HG03354 (cell line): ENCODE measurements around the gene NEUROD2.

ENCODE experiments used
- ATAC-seq: cut with Tn5 transposase; IDR thresholded peaks from one replicate; pipeline ENCODE4 v1.9.1; 2021; ENCODE audit warnings: mild to moderate bottlenecking; ENCODE audit not compliant: unreplicated experiment, poor library complexity, severe bottlenecking

Gene NEUROD2

DNA sequence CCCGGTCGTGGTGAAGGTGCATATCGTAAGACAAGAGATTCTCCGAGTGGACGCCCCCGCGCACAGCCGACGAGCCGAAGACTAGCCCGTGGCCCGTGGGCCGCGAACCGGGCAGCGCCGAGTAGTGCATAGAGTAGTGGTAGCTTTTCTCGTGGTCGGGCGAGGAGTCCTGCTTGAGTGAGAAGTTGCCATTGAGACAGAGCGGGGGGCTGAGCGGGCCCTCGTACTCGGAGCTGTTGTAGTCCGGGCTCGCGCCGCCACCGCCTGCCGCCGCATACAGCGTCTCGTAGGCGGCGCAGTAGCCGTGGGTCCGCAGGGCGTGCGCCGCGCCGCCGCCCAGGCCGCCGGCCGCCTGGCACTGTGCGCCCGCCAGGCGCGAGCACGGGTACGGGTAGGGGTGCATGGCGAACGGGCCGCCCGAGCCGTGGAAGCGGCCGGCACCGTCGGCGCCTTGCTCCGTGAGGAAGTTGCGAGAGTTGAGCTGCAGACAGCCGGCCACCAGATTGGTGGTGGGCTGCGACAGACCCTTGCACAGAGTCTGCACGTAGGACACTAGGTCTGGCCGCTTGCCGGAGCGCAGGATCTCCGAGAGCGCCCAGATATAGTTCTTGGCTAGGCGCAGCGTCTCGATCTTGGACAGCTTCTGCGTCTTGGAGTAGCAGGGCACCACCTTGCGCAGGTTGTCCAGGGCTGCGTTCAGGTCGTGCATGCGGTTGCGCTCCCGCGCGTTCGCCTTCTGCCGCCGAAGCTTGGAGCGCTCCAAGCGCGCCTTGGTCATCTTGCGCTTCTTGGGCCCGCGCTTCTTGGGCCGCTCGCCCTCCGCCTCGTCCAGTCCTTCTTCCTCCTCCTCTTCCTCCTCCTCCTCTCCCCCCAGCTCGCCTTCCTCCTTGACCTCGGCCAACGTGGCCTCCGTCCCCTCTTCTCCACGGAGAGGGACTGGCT lies 2.0 kb downstream of the NEUROD2 start:
- ATAC-seq, result no peak

DNA sequence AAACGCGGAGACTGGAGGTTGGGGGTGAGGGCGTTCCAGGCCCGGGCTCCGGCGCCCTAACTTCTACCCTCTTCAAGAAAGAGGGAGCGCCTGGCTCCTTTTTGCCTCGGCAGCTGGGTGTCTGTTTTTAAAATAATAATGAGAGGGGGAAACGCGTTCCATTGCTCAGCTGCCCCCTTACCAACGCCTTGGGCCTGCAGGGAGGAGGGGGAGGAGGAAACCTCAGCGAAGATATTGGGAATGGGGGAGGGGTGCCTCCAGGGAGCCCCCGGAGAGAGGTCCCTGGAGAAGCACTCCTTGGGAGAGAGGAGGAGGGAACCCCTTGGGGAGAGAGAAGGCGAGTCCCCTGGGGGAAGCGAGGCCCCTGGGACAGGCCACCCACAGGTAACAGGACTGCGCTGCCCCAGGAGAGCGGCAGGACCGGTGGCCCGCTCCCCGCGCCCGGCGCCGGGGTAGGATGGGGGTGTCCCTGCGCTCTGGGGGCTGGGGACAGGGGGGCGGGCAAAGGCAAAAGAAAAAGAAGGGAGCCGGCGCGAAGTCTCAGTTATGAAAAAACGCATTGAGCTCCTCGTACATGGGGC lies 2.7 kb downstream of the NEUROD2 start:
- ATAC-seq, result no peak

DNA sequence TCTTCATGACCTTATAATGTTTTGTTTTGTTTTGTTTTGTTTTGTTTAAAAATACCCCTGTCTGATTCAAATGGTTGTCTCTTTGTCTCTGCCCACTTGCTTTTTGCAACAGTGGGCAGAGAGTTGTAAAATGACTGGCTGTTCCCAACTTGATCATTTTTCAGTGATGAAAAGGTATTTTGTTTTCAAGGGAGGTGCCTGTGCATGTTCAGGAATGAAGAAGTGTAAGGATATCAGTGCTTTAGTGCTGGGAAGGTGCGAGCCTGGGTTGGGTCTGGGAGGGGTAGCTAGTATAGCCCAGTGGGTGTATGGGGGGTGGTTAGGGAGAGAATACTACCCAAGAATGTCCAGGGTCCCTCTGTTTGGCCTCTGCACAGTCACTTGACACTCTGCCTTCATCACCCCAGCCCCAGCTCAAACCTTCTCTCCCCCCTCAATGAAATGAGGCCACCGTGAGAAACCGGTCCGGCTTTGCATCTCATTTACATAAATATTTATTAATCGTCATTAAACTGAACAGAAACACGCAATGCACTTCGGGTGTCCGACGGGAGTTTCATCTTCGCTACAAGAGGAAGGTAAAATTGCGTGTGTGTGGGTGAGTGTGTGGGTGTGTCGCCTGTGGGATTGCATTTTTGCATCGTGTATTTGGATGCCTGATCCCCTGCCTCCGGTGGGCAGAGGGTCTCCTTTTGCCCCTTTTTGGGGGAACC lies 4.3 kb downstream of the NEUROD2 start:
- ATAC-seq, result no peak

DNA sequence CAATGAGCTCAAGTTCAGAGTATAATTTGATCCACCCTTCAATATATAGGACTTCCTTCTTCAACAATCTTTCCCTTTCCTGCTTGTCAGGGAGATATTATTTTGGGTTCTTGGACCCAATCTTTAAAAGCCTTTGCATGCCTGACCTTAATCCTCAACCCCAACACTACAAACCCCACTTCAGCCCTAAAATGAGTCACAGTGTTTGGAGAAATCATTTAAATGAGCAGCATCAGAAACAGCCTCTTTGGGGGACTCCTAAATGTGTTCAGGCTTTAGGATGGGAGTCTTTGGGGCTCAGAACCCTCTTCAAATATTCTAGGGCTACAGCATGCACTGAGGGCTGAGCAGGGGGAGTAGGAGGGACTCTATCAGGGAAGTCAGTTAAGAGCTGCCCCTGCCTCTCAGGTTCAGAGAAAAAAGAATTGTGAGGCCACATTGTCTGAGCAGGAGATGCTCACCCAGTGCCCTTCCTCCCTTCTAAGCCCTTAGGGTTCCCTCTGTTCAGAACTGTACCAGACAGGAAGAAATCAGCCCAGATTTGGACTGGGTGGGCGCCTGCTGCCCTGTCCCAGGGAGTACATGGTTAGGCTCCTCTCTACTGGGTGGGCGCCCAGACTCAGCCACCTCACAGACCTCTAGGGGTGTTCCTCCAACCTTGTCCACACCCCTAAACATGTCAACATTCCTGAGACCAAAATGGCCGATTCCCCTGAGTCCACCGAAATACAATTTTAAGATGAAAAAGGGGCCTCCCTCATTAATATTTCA lies 5.0 kb downstream of the NEUROD2 start:
- no peak for ATAC-seq

DNA sequence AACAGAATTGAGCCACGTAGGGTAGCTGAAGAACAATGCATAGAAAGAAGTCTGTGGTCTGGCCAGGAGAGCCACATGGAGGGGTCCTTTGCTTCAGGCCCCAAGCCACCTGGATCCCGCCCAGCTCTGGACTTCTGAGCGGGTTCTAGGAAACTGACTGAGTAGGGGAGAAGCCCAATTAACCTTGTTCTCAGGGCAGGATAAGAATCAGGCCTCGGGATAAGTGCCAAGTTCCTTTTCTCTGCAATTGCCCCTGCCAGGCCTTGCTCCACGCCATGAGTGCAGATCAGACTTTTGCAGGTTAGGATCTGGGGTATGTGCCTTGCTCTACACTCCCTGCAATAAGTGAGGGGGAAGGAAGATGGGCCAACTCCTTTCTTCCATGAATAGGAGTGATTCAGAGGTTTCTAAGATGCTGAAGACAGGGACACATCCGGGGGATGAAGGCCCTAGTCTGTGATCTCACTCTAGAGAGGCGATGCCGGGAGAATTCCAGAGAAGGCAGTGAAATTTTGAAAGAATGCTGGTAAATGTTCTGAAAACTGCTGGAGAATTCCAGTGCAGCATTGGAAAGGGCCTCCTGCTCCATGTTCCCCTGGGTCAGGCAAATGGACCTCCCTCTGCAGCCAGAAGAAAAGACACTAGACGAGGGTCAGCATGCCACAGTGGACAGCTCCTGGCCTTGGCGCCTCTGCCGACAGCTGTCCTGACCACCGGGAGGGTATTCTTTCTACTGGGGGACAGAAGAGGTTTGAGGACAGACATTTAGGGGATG lies 5.8 kb downstream of the NEUROD2 start:
- ATAC-seq, result no peak

DNA sequence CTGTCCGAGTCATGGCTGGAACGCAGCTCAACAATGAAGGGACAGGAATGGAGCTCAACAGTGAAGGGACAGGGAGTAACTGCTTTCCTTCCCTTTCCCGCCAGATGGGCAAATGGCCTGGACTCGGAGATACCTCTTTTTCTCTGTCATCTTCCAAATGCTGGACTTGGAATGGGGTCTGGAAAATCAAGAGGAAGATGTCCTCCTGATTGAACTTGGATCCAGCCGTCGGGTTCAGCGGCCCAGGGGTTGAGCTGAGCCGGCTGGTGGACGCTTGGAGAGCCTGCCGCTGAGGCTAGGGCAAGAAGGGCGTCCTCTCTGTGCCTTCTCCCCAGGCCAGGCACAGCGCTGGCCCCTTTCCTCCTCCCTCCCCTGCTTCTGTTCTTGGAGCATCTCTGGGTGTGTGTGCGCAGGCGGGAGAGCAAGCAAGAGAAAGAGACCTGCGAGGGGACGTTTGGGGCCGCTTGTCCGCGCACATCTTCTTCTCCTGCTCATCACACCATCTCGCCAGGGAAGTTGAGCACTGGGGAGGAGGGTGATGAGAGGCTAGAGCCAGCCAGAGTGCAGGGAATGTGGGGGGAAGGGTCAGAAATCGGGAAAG lies 6.6 kb downstream of the NEUROD2 start:
- ATAC-seq, result no peak

DNA sequence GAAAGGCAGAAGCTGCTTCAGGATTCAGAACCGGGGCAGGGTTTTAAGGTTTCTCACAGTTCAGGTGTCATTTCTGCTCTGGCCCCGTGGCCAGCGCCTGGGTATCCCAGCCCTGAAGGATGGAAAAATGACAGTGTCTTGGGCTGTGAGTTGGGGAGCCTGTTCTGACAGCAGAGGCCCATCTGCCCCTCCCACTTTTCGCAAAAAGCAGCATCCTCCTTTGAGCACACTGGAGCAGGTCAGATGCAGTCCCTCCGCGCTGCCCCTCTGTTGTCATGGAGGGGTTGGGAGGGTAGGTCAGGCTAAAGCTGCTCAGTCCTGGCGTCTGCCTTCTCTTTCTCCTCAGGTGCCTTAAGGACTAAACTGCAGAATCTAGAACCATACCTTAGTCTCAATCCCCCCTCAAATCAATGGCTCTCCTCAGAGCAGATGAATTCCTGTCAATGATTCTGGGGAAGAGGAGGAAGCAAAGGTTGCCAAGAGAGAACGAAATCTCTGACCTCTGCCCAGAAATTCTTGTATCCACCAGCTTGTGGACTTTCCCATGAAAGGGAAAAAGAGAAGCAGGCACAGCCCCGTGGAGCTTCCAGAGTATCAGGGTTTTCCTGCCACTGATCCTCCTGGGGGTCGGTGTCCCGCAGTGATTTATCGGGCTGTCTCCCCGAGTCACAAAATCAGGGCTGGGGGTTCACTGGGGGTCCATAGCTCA lies 7.3 kb downstream of the NEUROD2 start:
- ATAC-seq, result no peak

DNA sequence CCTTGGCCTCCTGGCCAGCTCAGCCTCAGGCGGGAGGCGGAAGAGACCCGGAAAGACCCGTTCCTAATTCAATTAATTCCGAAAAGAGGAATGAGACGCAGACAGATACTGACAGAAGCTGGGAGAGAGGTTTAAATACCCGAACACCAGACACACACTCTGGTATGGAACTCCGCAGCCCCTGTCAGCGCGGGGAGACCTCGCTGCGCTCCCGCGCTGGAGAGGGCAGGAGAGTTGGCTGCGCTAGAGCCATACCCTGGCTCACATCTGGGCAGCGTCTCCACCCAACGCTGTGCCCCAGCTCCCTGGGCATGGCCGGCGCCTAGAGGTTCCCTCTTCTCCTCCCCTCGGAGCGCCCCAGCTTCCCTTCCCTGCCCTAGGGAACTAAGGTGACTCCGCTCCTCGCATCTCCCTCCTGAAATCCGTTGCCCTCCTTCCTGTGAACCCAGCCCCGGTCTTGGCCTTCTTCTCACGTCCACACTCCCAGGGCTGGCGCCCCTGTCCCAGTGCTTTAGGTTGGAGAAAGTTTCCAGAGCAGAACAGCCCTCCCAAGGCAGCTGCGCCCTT lies 8.0 kb downstream of the NEUROD2 start:
- ATAC-seq, result no peak

DNA sequence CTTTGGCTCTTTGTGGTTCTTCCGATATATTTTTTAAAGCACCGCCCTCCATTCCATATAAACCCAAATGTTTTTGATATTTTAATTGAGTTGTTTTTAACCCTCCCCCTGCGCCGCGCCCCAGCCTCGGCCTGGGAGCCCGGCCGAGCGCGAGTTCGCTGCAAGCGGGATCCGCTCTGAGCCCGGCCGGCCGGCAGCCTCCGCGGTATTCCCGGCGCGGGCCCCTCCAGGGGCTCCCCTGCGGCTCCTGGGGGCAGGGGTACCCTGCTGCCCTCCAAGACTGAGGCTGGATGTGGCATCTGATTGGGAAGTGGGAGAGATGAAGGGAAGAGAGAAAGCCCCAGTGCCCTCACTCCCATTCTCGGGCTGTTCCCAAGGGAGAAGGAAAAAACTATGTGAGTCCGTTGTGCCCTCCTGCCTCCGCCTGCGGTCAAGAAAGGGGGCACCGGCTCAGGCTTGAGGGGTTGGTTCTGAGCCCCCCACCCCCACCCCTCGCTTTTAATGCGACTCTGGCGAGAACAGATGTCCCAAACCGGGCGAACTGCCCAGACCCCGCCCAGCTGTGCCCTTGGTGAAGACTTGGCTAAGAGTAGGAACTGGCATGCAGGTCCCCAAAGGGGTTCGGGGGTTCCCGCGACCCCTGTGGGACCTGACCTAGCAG lies 8.6 kb downstream of the NEUROD2 start:
- ATAC-seq, result no peak

DNA sequence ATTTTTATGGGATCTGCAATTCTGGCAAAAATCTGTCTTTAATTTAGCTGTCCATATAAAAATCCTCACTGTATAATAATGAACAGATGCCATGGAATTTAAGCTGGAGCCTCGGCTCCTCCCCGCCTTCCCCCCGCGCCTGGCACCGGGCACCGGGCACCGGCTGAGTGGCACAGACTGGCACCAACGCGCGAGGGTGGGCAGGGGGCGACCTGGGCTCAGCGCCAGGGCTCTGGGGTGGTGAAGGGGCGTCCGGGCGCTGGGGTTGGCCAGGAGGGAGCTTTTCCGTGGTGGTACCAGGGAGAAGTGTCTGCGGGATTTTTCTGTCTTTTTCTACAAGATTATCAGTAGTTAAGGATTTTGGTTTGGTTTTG lies 9.1 kb downstream of the NEUROD2 start:
- no peak for ATAC-seq

DNA sequence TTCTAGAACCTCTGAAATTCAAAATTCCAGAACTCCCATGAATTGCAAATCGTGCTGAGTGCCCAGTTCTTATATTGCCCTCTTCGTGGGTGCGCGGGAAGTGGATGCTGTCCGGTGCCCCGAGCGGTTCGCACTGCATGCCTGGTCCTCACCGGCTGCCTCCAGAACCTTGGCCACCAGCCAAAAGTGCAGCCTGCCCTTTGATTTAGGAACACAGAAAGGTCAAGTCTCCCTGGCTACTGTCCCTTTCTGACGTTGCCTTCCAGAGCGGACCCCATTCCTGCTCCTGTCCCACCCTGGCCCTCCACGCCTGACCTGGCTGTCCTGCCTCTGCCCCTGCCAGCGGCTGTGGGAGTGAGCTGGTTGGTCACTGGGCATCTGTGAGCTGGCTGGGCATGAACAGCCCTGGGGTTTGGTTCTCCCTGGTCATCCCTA lies 9.7 kb downstream of the NEUROD2 start:
- ATAC-seq, result no peak

DNA sequence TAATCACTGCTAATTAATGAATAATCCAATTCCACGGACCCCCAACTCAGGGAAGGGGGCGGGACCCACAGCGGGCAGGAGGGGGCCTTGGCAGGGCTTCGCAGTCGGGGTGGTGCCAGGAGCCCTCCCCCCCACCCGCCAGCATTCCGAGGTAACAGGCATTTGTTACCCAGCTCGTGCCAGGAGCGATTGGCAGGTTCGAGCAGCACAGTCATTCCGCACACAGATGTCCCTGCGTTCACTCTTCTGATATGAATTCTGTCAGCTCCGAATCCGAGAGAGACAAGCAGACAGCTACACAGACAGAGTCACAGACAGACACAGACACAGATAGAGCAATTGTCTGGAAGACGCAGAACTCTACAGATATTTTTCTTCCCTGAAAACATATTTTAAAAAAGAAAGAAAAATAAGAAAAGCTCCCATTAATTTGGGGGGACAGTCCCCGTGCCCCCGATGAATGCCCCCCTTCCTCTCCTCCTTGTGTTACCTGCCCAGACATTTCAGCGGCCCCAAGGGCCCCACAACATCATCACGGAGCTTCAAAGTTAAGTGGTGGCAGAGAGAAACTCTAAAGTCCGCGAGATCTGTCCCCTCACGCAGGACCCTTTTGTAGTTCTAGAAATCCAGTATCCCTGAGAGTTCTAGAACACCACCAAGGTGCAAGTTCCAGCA lies 10.2 kb downstream of the NEUROD2 start:
- no peak for ATAC-seq

DNA sequence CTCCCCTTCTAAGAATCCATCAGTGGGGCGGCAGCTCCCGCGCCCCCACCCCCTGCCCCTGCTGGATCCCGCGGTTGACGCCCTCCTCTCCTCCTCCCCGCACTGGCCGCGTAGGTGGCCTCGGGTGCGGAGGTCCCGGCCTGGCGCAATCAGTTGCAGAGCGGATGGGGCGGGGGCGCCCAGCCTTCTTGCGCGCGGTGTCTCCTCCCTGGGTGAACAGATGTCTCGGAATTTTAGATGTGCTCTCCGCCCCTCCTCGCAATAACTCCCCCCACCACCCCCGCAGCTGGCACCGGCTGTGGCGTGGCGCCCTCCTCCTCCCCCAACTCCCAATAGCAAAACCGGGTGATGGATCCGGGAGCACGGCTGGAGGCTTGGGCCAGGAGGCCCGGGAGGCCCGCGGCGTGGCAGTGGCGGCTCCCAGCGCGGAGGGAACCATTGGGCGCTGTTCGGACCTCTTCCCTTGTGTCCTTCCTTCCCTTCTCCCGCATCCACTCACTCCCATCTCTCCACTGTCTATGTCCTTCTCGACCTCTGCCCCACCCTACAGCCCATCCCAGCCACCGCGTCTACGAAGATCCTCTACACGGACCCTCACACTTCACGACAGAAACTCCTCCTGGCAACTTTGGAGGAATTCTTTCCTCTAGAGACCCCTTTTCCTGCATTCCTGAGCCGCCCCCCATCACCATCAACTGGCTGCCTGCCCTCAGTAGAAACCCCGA lies 11.0 kb downstream of the NEUROD2 start:
- ATAC-seq, result no peak

DNA sequence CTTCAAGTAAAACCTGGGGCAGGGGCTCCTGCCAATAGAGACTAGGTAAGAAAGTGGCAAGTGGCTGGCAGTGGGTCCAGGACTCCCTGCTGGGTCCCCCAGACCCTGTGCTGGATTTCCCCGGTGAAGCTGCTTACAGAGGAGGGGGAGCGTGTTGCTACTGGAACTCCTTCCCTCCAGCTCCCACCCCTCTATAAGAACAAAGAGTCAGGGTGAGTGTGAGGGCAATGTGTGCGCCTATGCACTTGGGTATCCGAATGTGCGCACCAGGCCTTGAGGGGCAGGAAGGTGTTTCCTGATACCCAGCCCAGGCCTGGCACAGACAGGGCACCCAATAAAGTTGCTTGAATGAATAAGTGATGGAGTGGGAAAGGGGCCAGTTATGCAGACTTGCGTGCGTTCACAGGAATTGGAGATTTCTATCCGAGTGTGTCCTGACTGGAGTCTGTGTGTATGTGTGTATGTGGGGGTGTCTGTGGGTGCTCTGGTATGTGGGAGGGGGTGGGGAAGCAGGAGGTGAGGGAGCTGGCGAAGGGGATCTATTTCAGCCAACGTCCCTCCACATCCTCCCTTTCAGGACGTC lies 11.7 kb downstream of the NEUROD2 start:
- ATAC-seq, result no peak

DNA sequence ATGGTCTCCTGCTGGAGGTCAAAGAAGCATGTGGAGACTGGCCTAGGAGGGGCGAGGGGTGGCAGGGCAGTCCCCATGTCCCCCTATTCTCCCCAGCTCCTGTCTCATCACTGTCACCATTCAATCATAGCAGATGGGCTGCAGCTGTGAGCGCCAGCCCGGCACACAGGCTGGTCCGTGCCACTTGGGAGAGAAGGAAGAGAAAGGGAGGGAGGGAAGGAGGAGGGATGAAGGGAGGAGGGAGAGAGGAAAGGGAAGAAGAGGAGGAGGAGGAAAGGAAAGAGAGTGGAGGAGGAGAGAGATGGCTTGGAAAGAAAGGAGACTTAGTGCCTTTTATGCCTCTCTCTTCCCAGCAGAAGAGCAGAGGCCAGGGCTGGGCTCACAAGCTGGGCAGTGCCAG lies 12.4 kb downstream of the NEUROD2 start:
- no peak for ATAC-seq

DNA sequence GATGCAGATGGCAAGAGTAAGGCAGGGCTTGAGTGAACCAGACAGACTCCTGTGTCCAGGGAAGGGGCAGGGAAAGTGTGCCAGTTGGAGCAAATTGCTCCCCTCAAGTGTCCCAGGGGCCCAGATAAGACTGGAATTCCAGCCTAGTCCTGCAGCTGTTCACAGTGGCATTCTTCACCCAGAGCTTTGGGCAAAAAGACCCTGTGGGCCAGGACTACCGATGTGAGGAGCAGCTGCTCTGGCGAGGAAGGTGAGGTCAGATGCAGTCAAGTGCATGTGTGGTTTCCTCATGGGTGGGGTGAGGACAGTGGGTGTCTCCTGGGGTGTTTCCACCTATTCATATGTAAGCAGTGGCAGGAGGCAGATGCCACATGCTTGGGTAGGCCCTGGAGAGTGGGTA lies 14.3 kb downstream of the NEUROD2 start:
- no peak for ATAC-seq
